GM12872 (cell line): Measurements from ENCODE around the gene ERCC5.

Experiments
- CTCF ChIP-seq: IDR thresholded peaks from 3 replicates; pipeline ENCODE4 v1.5.1; 2011; ENCODE audit warnings: low read depth, mild to moderate bottlenecking, low read length, moderate library complexity; ENCODE audit not compliant: insufficient read depth

Gene ERCC5

GRCh38 chr13:102907016-102907756 lies 61.4 kb downstream of the ERCC5 start:
- no peak for TF ChIP-seq CTCF

GRCh38 chr13:102907886-102908515 lies 62.2 kb downstream of the ERCC5 start:
- no peak for TF ChIP-seq CTCF

- TF ChIP-seq CTCF, result no peak
These were observed 64.1 kb downstream of the ERCC5 start for GRCh38 chr13:102909971-102910370.

GRCh38 chr13:102911336-102911735 lies 65.5 kb downstream of the ERCC5 start:
- no peak for TF ChIP-seq CTCF

- no peak for TF ChIP-seq CTCF
These were observed 66.8 kb downstream of the ERCC5 start for GRCh38 chr13:102912599-102912998.

- no peak for TF ChIP-seq CTCF
These were observed 68.1 kb downstream of the ERCC5 start for GRCh38 chr13:102913914-102914313.

- TF ChIP-seq CTCF, result no peak
These were observed 68.6 kb downstream of the ERCC5 start for GRCh38 chr13:102914339-102914930.
